Measurements from ENCODE around the gene PBX1.
"Not testable (repeated sequence)": the region's sequence is repeated elsewhere in the genome, so short reads cannot be mapped to it uniquely, and the experiment has no call there.

The PBX1 gene

DNA sequence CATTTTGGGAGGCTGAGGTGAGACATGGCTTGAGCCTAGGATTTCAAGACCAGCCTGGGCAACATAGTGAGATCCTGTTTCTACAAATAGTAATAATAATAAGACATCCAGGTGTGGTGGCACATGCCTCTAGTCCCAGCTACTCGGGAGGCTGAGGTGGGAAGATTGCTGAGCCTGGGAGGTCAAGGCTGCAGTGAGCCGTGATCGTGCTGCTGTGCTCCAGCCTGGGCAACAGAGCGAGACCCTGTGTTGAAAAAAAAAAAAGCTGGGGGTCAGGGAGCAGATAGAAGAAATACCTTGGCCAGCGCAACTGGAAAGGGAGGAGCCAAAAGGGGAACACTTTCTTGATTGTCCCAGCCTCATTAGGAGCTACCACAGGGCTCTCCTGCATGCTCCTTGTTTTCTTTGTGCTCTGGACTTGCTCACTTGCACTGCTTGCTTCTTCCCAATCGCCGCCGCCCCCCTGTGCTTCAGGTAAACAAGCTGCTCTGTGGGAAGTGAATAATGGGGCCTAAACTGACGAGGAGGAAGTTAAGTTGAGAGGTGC, 31.1 kb downstream of the PBX1 start:
- FAIRE-seq (no peak), DNase-seq (ENCODE audit: insufficient read length, low spot score) (no peak)
- no peak for TF ChIP-seq POLR2A (IDR thresholded peaks at IDR 0.05; ENCODE audit: low read depth, low read length)

DNA sequence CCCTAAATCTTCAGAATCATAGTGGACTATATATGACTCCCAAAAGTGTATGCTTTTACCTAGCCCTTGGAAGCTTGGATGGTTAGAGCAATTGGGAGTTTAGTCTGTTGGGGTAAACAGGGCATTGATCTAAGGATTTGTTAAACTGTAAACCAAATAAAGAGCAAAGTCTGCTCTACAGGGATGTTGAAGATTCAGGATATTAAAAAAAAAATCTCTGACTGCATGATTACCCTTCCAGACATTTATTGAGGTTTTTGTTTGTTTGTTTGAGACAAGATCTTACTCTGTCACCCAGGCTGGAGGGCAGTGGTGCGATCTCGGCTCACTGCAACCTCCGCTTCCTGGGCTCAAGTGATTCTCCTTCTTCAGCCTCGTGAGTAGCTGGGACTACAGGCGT, 31.6 kb downstream of the PBX1 start:
- FAIRE-seq = no peak
- no peak for TF ChIP-seq POLR2A (IDR thresholded peaks at IDR 0.05; ENCODE audit: low read depth, low read length)
- no peak for DNase-seq (ENCODE audit: insufficient read length, low spot score)

- DNase-seq (ENCODE audit: insufficient read length, low spot score) = no peak
- no peak for TF ChIP-seq POLR2A (IDR thresholded peaks at IDR 0.05; ENCODE audit: low read depth, low read length)
- no peak for FAIRE-seq
These were observed 32.9 kb downstream of the PBX1 start for GRCh38 chr1:164591858-164592257.

- FAIRE-seq (no peak), DNase-seq (ENCODE audit: insufficient read length, low spot score) (no peak)
- TF ChIP-seq POLR2A (IDR thresholded peaks at IDR 0.05; ENCODE audit: low read depth, low read length) = no peak
These were observed 33.6 kb downstream of the PBX1 start for GRCh38 chr1:164592634-164593033.

DNA sequence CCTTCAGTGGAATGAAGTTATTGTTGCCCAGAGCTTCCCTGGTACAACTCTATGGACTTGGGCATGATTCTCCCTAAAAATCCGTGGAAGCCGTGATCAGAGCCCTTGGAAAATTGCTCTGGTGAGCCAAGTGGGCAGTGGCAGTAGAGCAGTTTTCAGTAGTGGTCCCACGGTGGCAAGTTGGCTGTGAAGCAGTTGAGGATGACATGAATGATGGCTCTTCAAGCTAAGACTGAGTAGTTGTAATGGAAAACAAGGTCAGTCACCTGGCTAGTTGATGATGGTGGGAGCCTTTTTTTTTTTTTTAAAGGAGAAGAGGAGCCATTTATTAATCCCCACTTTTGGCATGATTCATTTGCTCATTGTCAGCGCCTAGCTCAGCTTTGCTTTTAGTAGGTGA, 36.2 kb downstream of the PBX1 start:
- no peak for TF ChIP-seq POLR2A (IDR thresholded peaks at IDR 0.05; ENCODE audit: low read depth, low read length)
- DNase-seq (ENCODE audit: insufficient read length, low spot score) = no peak
- FAIRE-seq = no peak

DNA sequence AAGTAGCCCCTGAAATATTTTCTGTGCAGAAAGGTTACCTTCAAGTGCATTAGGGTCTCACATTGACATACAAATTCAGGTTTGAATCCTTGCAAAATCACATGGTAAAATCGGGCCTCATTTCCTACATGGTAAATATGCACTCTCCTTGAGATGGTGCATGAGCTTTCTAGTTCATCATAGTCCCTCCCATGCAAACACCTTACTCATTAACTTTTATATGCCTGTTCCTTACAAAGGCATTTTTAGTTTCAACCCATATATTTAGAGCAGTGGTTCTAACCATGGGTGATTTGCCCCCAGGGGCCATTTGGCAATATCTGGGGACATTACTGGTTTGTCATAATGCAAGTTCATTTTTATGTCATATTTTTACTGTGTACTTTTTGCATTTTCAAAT, 37.2 kb downstream of the PBX1 start:
- TF ChIP-seq POLR2A (IDR thresholded peaks at IDR 0.05; ENCODE audit: low read depth, low read length) = no peak
- DNase-seq (ENCODE audit: insufficient read length, low spot score) (no peak), FAIRE-seq (no peak)

DNA sequence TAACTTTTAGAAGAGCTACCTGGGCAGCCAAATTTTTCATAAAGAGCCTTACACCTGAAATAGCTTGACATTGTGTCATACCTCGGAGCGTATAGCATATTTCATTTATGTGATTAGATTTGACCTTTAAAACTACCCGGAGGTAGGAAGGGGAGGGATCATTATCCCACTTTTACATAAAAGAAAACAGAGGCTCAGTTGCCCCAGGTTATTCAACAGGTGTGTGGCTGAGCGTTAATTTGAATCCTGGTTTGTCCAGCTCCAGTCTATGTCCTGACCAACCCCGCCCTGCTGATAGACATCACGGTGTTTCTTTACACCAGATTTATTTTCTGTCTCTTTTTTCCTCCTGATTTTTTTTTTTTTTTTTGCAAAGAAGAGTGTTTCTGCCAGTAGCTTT, 39.7 kb downstream of the PBX1 start:
- DNase-seq (ENCODE audit: insufficient read length, low spot score) = no peak
- FAIRE-seq = no peak
- TF ChIP-seq POLR2A (IDR thresholded peaks at IDR 0.05; ENCODE audit: low read depth, low read length) = no peak

DNA sequence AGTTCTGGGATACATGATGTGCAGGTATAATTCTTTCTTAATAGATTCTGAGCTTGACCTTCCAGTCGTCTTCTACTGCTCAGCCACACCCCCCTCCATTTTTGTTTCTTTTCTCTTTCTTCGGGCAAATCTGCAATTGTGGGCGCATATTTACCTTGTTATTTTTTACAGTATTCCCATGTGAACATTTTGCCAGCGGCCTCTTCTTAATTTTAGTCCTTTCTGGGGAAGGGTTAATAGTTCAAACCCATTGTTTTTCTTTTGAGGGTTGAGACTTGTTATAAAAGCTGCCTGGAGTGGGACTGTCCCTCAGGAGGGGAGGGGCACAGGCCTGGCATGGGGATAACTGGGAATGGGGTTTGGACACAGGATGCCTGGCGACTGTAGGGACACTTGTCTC, 40.3 kb downstream of the PBX1 start:
- no peak for FAIRE-seq
- no peak for DNase-seq (ENCODE audit: insufficient read length, low spot score)
- TF ChIP-seq POLR2A (IDR thresholded peaks at IDR 0.05; ENCODE audit: low read depth, low read length) = no peak

GRCh38 chr1:164601399-164602100, 42.6 kb downstream of the PBX1 start:
- no peak for DNase-seq (ENCODE audit: insufficient read length, low spot score)
- TF ChIP-seq POLR2A (IDR thresholded peaks at IDR 0.05; ENCODE audit: low read depth, low read length) = no peak
- FAIRE-seq = no peak

DNA sequence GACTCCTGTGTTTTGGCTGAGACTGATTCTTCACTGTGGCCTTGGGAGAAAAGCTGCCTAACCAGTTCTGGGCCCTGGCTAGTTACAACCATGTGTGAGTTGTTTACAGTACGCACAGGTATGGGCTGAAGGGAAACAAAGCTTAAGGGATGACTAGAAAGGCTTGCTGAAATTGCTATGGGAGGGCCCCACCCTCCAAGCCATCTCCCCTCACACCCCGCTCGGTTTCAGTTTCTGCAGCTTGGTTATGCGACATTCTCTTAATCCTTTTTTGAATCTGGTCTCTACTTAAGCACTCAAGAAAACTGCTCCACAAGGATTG, 43.1 kb downstream of the PBX1 start:
- DNase-seq (ENCODE audit: insufficient read length, low spot score) = no peak
- TF ChIP-seq POLR2A (IDR thresholded peaks at IDR 0.05; ENCODE audit: low read depth, low read length) = no peak
- FAIRE-seq = no peak

DNA sequence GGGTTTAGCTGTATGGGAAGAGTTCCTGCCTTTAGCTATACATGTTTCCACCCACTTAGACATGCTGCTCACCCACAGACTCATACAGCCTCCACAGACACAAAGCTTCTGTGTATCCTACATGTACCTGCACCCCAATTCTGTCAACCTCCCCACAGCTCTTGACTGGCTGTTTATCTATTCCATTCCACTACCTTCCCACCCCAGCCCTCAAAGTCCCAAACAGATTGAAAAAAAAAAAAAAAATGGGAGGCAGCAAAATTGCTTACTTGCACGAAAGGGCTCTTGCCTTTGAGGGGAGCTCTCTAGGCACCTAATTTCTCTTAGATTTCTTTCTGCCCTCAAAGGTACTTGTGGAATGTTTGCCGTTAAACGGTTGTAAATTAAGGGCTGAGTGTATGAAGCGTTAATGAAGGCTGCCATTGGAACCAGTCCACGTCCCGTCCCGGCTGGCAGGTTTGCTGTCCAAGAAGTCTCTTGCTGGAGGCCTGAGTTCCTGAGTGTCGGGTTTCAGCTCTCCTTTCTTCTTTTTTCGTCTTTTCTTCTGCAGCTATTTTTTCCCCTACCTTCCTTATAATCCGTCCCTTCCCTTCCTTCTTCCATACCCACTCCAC, 43.6 kb downstream of the PBX1 start:
- no peak for DNase-seq (ENCODE audit: insufficient read length, low spot score)
- no peak for FAIRE-seq
- no peak for TF ChIP-seq POLR2A (IDR thresholded peaks at IDR 0.05; ENCODE audit: low read depth, low read length)

DNA sequence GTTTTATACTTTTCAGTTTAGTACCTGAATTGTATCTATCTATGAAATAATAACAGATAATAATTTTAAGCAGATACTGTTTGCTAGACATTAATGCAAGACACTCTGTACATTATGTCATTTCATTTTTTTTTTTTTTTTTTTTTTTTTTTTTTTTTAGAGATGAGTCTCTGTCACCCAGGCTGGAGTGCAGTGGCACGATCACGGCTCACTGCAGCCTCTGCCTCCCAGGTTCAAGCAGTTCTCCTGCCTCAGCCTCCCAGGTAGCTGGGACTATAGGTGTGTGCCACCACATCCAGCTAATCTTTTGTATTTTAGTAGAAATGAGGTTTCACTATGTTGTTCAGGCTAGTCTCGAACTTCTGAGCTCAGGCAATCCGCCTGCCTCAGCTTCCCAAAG, 44.8 kb downstream of the PBX1 start:
- not testable (repeated sequence) for DNase-seq (ENCODE audit: insufficient read length, low spot score); FAIRE-seq

GRCh38 chr1:164604541-164604940, 45.6 kb downstream of the PBX1 start:
- FAIRE-seq (no peak), DNase-seq (ENCODE audit: insufficient read length, low spot score) (no peak)
- no peak for TF ChIP-seq POLR2A (IDR thresholded peaks at IDR 0.05; ENCODE audit: low read depth, low read length)

DNA sequence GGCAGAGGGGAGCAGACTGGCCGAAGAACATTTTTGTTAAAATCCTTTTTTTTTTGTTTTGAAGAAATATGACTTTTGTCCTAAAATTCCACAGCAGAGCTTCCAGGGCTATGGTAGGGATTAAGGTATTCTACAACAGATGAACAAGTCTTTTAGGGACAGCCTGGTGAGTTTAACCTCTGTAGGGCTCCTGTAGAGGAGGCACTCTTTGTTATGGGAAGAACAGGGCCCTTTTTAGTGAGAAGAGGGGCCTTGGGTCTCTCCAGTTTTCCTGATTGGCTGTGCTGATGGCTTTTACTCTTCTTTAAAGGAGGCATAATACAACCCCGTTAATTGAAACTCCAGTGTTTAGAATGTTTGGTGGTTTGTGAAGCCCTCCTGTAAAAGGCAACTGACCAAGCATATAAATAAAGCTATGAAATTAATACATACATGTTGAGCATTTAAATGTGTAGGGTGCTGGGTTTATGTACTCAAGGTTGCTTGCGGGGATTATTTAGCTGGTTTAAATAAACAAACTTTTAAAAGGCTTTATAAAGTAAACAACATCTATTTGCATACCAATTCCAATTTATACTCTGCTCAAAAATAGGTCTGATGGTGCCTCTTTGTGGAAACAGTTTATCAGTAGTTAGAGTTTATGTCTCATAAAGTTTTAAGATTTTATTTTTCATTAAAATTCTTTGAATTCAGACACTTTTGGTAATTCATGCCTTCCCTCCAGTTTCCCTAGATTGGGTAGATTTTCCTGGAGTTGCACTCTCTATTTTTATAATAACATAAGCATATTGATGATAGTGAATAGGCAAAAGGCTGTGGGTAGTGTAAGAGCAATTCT, 46.5 kb downstream of the PBX1 start:
- FAIRE-seq (no peak), DNase-seq (ENCODE audit: insufficient read length, low spot score) (no peak)
- no peak for TF ChIP-seq POLR2A (IDR thresholded peaks at IDR 0.05; ENCODE audit: low read depth, low read length)
